K562 (cell line): ENCODE data around the gene ECM1. TPM values are rescaled to one million over a fixed set of nuclear protein-coding genes. Genes with fewer than 3 reads are reported as not detected.

Experiments
- EHMT2 ChIP-seq: fragments of 450-650 bp; IDR thresholded peaks from 2 replicates; pipeline ENCODE4 v1.6.1; 2018; ENCODE audit warnings: antibody characterized with exemption
- FUS ChIP-seq: fragments of 200-400 bp; formaldehyde crosslinking; optimal IDR thresholded peaks from 2 replicates; pipeline ENCODE3; 2017; ENCODE audit warnings: low read depth, low read length
- GATA2 ChIP-seq: sonication (generic); formaldehyde crosslinking; IDR thresholded peaks from 2 replicates; pipeline ENCODE4 v1.4.0; 2020; ENCODE audit warnings: mild to moderate bottlenecking, missing genetic modification reagents
- ILF3 ChIP-seq: fragments of 450-650 bp; IDR thresholded peaks from 2 replicates; pipeline ENCODE4 v1.6.1; 2018; ENCODE audit warnings: antibody characterized with exemption, mild to moderate bottlenecking, moderate library complexity, borderline replicate concordance
- KAT7 ChIP-seq: sonication (generic); formaldehyde crosslinking; IDR thresholded peaks from 2 replicates; pipeline ENCODE4 v1.8.0; 2022; ENCODE audit warnings: missing genetic modification reagents, mild to moderate bottlenecking, borderline replicate concordance
- MAFF ChIP-seq: IDR thresholded peaks from 2 replicates; pipeline ENCODE4 v1.6.1; 2012; ENCODE audit warnings: low read length, improper control_type of control experiment
- MEF2A ChIP-seq: IDR thresholded peaks from 2 replicates; pipeline ENCODE4 v1.6.1; 2011; ENCODE audit warnings: low read depth, mild to moderate bottlenecking, low read length, moderate library complexity; ENCODE audit not compliant: control insufficient read depth
- PHF8 ChIP-seq: fragments of 200-600 bp; sonication (generic); IDR thresholded peaks from 2 replicates; pipeline ENCODE4 v1.6.1; 2012; ENCODE audit warnings: mixed run types, mild to moderate bottlenecking, inconsistent platforms, low read length, moderate library complexity, borderline replicate concordance
- RAD21 ChIP-seq, 2 experiments: fragments of 250-450 bp in 1 of 2; fragments of 450-650 bp in 1 of 2; sonication (Bioruptor Pico) in 1 of 2; formaldehyde crosslinking in 1 of 2; IDR thresholded peaks in 1 of 2; conservative IDR thresholded peaks in 1 of 2; 2 replicates each; pipeline versions ENCODE4 v1.4.0 to v1.8.0; 2020 to 2022; ENCODE audit warnings: mild to moderate bottlenecking in 2 of 2, moderate library complexity in 1 of 2
- RAD51 ChIP-seq: fragments of 450-650 bp; IDR thresholded peaks from 2 replicates; pipeline ENCODE4 v1.7.1; 2016; ENCODE audit warnings: low read depth, mild to moderate bottlenecking, borderline replicate concordance
- RCOR1 ChIP-seq, 2 experiments: IDR thresholded peaks; 2 replicates each; pipeline ENCODE4 v1.6.1; 2012; ENCODE audit warnings: low read depth in 2 of 2, low read length in 2 of 2, borderline replicate concordance in 1 of 2, improper control_type of control experiment in 1 of 2
- RFX5 ChIP-seq: IDR thresholded peaks from 2 replicates; pipeline ENCODE4 v1.6.1; 2011; ENCODE audit warnings: low read depth, mild to moderate bottlenecking, improper control_type of control experiment, low read length
- SAFB2 ChIP-seq: fragments of 200-400 bp; formaldehyde crosslinking; IDR thresholded peaks from 2 replicates; pipeline ENCODE4 v1.6.1; 2018; ENCODE audit warnings: borderline replicate concordance, low read length, low read depth, moderate library complexity; ENCODE audit not compliant: severe bottlenecking
- WHSC1 ChIP-seq: IDR thresholded peaks from one replicate; pipeline ENCODE4 v1.6.1; 2012; ENCODE audit warnings: low read length, control low read depth, inconsistent platforms
- ZNF24 ChIP-seq: fragments of 450-650 bp; IDR thresholded peaks from 2 replicates; pipeline ENCODE4 v1.6.1; 2016
- ZNF57 ChIP-seq: fragments of 450-650 bp; formaldehyde crosslinking; IDR thresholded peaks from 2 replicates; pipeline ENCODE4 v1.4.0; 2020; ENCODE audit warnings: mild to moderate bottlenecking, moderate library complexity
- ZNF764 ChIP-seq: fragments of 250-450 bp; sonication (Bioruptor Pico); IDR thresholded peaks from 2 replicates; pipeline ENCODE4 v1.4.0; 2020; ENCODE audit warnings: low read depth, mild to moderate bottlenecking, moderate library complexity
- polyA plus RNA-seq, 8 experiments: library from polyadenylated mRNA; depleted of rRNA in 4 of 8; stranded (reverse) in 5 of 8; unstranded in 3 of 8; fragments of >200 nt; fragmentation: Nextera tagmentation in 2 of 8; fragmentation: Illumina TruSeq in 1 of 8; extraction: Ambion mirVana in 2 of 8; extraction: Trizol in 1 of 8; gene quantifications; 2 replicates each; pipeline versions ENCODE4 v1.2.1 to v1.2.3, GENCODE V29; 2011 to 2014; ENCODE audit warnings: inconsistent platforms in 1 of 8, missing spikeins in 1 of 8
- total RNA-seq, 7 experiments: library from RNA; depleted of rRNA in 6 of 7; stranded (reverse); fragments of >200 nt in 6 of 7; fragmentation: Illumina TruSeq in 2 of 7; extraction: Trizol in 2 of 7; gene quantifications; 2 replicates each; pipeline versions ENCODE4 v1.2.1 to v1.2.3, GENCODE V29; 2011 to 2021; ENCODE audit warnings: low replicate concordance in 1 of 7
- TF ChIP-seq, protein P1 (sequence below): fragments of 450-650 bp; IDR thresholded peaks from 2 replicates; pipeline ENCODE4 v1.7.0; 2016; ENCODE audit warnings: borderline replicate concordance
- TF ChIP-seq, protein P2 (sequence below), 2 experiments: IDR thresholded peaks; 2 replicates each; pipeline ENCODE4 v1.6.1; 2012; ENCODE audit warnings: improper control_type of control experiment in 2 of 2, low read depth in 2 of 2, low read length in 2 of 2, borderline replicate concordance in 1 of 2
- TF ChIP-seq, protein P3 (sequence below), 2 experiments: fragments of 450-650 bp in 1 of 2; sonication (generic) in 1 of 2; formaldehyde crosslinking in 1 of 2; IDR thresholded peaks in 1 of 2; conservative IDR thresholded peaks in 1 of 2; 2 replicates each; pipeline versions ENCODE4 v1.6.1 to v1.8.1; 2016 to 2023; ENCODE audit warnings: mild to moderate bottlenecking in 2 of 2, moderate library complexity in 2 of 2, inconsistent platforms in 1 of 2, missing genetic modification reagents in 1 of 2
- TF ChIP-seq, protein P4 (sequence below): sonication (generic); formaldehyde crosslinking; IDR thresholded peaks from 2 replicates; pipeline ENCODE4 v1.8.1; 2023; ENCODE audit warnings: mild to moderate bottlenecking, missing genetic modification reagents

The ECM1 gene
- total and polyA plus RNA-seq, 9 of the 15 experiments (the other 6 are each of a cell fraction or from before 2014, with no cell fraction given), result 6.6 to 52.2 (median 12.8) TPM

DNA sequence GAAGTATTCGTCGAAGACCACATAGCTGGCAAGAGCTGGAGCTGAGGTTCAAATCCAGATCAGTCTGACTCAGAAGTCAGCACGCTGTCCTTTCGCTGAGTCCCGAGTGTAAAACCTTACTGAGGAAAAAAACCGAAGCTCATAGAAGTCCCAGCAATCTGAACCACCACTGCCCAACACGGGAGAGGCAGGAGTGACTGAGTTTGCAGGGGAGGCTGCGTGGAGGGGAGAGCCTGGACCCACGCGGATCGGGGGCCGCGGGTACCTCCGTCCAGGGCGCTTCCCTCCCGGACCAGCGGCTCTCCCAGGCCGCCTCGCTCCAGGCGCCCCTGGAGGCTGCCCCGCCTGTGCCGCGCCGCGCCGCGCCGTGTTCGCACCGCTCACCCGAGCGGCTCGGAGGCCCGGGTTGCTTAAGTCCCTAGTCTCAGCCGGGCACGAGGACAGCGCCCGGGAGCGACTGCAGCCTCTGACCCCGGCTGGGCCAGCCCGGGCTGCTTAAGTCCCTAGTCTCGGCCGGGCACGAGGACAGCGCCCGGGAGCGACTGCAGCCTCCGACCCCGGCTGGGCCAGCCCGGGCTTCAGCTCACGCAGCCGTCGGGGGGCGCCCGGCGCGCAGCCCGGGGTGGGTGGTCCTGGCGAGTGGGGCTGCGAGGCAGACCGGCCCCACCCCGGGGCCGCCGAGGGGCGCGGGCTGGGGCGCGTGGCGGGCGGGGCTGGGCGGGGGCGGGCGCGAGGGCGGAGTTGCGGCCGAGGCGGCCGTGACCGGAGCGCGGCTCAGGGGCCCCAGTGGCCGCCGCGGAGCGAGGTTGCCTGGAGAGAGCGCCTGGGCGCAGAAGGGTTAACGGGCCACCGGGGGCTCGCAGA, 41.0 kb downstream of the ECM1 start, which contains the start of gene ADAMTSL4 (continued):
- no peak for TF ChIP-seq WHSC1
- no peak for TF ChIP-seq KAT7
- TF ChIP-seq RFX5, result no peak
- TF ChIP-seq MEF2A, result no peak
- TF ChIP-seq ZNF764 (CRISPR knock-in tag), result no peak
- TF ChIP-seq, protein P1, sequence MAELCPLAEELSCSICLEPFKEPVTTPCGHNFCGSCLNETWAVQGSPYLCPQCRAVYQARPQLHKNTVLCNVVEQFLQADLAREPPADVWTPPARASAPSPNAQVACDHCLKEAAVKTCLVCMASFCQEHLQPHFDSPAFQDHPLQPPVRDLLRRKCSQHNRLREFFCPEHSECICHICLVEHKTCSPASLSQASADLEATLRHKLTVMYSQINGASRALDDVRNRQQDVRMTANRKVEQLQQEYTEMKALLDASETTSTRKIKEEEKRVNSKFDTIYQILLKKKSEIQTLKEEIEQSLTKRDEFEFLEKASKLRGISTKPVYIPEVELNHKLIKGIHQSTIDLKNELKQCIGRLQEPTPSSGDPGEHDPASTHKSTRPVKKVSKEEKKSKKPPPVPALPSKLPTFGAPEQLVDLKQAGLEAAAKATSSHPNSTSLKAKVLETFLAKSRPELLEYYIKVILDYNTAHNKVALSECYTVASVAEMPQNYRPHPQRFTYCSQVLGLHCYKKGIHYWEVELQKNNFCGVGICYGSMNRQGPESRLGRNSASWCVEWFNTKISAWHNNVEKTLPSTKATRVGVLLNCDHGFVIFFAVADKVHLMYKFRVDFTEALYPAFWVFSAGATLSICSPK, result no peak
- no peak for TF ChIP-seq RAD51
- TF ChIP-seq, protein P2, sequence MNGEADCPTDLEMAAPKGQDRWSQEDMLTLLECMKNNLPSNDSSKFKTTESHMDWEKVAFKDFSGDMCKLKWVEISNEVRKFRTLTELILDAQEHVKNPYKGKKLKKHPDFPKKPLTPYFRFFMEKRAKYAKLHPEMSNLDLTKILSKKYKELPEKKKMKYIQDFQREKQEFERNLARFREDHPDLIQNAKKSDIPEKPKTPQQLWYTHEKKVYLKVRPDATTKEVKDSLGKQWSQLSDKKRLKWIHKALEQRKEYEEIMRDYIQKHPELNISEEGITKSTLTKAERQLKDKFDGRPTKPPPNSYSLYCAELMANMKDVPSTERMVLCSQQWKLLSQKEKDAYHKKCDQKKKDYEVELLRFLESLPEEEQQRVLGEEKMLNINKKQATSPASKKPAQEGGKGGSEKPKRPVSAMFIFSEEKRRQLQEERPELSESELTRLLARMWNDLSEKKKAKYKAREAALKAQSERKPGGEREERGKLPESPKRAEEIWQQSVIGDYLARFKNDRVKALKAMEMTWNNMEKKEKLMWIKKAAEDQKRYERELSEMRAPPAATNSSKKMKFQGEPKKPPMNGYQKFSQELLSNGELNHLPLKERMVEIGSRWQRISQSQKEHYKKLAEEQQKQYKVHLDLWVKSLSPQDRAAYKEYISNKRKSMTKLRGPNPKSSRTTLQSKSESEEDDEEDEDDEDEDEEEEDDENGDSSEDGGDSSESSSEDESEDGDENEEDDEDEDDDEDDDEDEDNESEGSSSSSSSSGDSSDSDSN (IDR thresholded peaks at IDR 0.05; ENCODE audit: borderline replicate concordance in 1 of 2, low read depth in 2 of 2, low read length in 2 of 2), result peak; percentile 91 to 92; a peak in 3 of 4 replicates
- TF ChIP-seq PHF8, result peak; percentile 74; the same call in 1 of the 2 replicates
- no peak for TF ChIP-seq ZNF24
- TF ChIP-seq, protein P3, sequence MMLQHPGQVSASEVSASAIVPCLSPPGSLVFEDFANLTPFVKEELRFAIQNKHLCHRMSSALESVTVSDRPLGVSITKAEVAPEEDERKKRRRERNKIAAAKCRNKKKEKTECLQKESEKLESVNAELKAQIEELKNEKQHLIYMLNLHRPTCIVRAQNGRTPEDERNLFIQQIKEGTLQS (IDR thresholded peaks at IDR 0.05), result no peak
- TF ChIP-seq, protein P3 (CRISPR knock-in tag; conservative IDR thresholded peaks at IDR 0.05), result no peak
- TF ChIP-seq FUS, result no peak
- no peak for TF ChIP-seq ILF3
- TF ChIP-seq GATA2, result no peak
- no peak for TF ChIP-seq ZNF57
- peak in 1 of 2 experiments; percentile 9; a peak in 1 of 4 replicates for TF ChIP-seq RAD21 (CRISPR knock-in tag; conservative IDR thresholded peaks at IDR 0.05 in 1 of 2, IDR thresholded peaks at IDR 0.05 in 1 of 2)
- TF ChIP-seq RCOR1 (IDR thresholded peaks at IDR 0.05; ENCODE audit: borderline replicate concordance in 1 of 2, low read depth in 2 of 2, low read length in 2 of 2), result peak in 1 of 2 experiments; percentile 15; a peak in 2 of 4 replicates
- TF ChIP-seq SAFB2, result no peak
- TF ChIP-seq, protein P4, sequence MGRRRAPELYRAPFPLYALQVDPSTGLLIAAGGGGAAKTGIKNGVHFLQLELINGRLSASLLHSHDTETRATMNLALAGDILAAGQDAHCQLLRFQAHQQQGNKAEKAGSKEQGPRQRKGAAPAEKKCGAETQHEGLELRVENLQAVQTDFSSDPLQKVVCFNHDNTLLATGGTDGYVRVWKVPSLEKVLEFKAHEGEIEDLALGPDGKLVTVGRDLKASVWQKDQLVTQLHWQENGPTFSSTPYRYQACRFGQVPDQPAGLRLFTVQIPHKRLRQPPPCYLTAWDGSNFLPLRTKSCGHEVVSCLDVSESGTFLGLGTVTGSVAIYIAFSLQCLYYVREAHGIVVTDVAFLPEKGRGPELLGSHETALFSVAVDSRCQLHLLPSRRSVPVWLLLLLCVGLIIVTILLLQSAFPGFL, result no peak
- TF ChIP-seq MAFF, result no peak
- TF ChIP-seq EHMT2, result no peak
